ENCODE data around the gene TTC31.

GRCh38 chr2:74505448-74506246 lies 22.8 kb downstream of the TTC31 start:
- TF ChIP-seq CTCF (IDR thresholded peaks at IDR 0.05) (no peak), POLR2A (IDR thresholded peaks at IDR 0.05) (no peak), EP300 (IDR thresholded peaks at IDR 0.05) (no peak)

Measured in gastroesophageal sphincter (tissue), 3 donors.